Mammary epithelial cell (primary cell): ENCODE data around the gene FAM193A.

Experiments
- EZH2 ChIP-seq: IDR thresholded peaks from 2 replicates; pipeline ENCODE4 v1.6.1; 2012; ENCODE audit warnings: low read length, inconsistent platforms, borderline replicate concordance
- TF ChIP-seq, protein P1 (sequence below), 2 donors: IDR thresholded peaks in 1 of 2; conservative IDR thresholded peaks in 1 of 2; 2 replicates each; pipeline ENCODE4 v1.5.1; 2011 to 2012; ENCODE audit warnings: inconsistent platforms in 2 of 2, low read length in 2 of 2, mild to moderate bottlenecking in 2 of 2, control low read depth in 1 of 2, low read depth in 1 of 2; ENCODE audit not compliant: insufficient read depth in 1 of 2; ENCODE audit errors: extremely low read depth in 1 of 2

DNA sequence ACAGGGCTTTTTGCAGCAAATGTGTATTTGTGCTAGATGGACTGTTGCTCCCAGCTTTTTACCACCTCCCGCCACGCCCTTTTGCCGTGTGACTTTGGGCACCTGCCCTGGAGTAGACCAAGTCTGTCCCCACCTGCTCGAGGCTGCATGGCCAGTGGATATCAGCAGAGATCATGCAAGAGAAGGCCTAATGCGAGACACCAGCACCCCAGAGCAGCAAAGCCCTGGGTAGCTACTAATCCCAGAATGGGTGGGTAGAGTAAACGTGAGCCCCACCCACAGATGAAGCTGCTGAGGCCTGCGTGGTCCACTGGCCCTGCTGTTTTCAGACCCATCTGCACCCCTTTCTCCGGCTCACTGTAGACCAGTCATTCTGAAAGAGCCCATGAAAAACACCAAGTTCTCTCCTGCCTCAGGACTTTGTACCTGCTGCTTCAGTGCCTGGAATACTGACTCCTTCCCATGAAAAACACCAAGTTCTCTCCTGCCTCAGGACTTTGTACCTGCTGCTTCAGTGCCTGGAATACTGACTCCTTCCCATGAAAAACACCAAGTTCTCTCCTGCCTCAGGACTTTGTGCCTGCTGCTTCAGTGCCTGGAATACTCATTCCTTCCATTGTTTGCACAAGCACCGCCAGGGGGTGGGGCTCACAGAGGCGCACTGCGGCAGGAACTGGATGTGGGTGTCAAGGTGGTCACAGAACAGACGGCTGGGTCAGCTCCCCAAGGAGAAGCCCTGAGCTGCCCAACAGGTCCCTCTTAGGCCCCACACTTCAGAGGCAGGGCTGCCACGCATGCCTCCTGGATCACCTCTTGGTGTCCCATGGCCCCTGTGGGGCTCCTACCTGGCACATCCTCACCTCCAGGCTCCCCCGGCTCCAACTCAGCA, 224.8 kb downstream of the FAM193A start:
- TF ChIP-seq, protein P1, sequence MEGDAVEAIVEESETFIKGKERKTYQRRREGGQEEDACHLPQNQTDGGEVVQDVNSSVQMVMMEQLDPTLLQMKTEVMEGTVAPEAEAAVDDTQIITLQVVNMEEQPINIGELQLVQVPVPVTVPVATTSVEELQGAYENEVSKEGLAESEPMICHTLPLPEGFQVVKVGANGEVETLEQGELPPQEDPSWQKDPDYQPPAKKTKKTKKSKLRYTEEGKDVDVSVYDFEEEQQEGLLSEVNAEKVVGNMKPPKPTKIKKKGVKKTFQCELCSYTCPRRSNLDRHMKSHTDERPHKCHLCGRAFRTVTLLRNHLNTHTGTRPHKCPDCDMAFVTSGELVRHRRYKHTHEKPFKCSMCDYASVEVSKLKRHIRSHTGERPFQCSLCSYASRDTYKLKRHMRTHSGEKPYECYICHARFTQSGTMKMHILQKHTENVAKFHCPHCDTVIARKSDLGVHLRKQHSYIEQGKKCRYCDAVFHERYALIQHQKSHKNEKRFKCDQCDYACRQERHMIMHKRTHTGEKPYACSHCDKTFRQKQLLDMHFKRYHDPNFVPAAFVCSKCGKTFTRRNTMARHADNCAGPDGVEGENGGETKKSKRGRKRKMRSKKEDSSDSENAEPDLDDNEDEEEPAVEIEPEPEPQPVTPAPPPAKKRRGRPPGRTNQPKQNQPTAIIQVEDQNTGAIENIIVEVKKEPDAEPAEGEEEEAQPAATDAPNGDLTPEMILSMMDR (conservative IDR thresholded peaks at IDR 0.05 in 1 of 2, IDR thresholded peaks at IDR 0.05 in 1 of 2; ENCODE audit: extremely low read depth in 1 of 2, insufficient read depth in 1 of 2, low read depth in 1 of 2, low read length in 2 of 2), result no peak
- no peak for TF ChIP-seq EZH2
